ENCODE data around the gene FFAR2.

GRCh38 chr19:35425682-35426081, 22.4 kb upstream of the FFAR2 start:
- TF ChIP-seq CTCF (IDR thresholded peaks at IDR 0.05) (no peak), ZFX (IDR thresholded peaks at IDR 0.05; ENCODE audit: borderline replicate concordance) (no peak)
